Endothelial cell of umbilical vein (primary cell): ENCODE data around the gene PEAR1.

Experiments used
- CTCF ChIP-seq, 2 donors: IDR thresholded peaks; 1 replicate in 1 of 2; 2 replicates in 1 of 2; pipeline ENCODE4 v1.5.1; 2011; ENCODE audit warnings: low read length in 2 of 2, mild to moderate bottlenecking in 2 of 2, moderate library complexity in 2 of 2, control low read depth in 1 of 2, inconsistent platforms in 1 of 2, low read depth in 1 of 2; ENCODE audit not compliant: insufficient read depth in 1 of 2; ENCODE audit errors: extremely low read depth in 1 of 2
- EZH2 ChIP-seq: IDR thresholded peaks from 2 replicates; pipeline ENCODE4 v1.6.1; 2012; ENCODE audit warnings: borderline replicate concordance, low read depth, mild to moderate bottlenecking, moderate library complexity, low read length, inconsistent platforms; ENCODE audit not compliant: severe bottlenecking
- FOS ChIP-seq: IDR thresholded peaks from 2 replicates; pipeline ENCODE4 v1.6.1; 2011; ENCODE audit warnings: mild to moderate bottlenecking, low read length, moderate library complexity, borderline replicate concordance; ENCODE audit not compliant: insufficient read depth
- JUN ChIP-seq: IDR thresholded peaks from 2 replicates; pipeline ENCODE4 v1.6.1; 2011; ENCODE audit warnings: borderline replicate concordance, low read depth; ENCODE audit not compliant: insufficient read length, insufficient read depth
- MAX ChIP-seq: IDR thresholded peaks from 2 replicates; pipeline ENCODE4 v1.6.1; 2011; ENCODE audit not compliant: insufficient read depth, insufficient read length
- MYC ChIP-seq: IDR thresholded peaks from one replicate; pipeline ENCODE4 v1.6.1; 2011; ENCODE audit warnings: mild to moderate bottlenecking, low read depth, low read length
- POLR2A ChIP-seq: IDR thresholded peaks from 2 replicates; pipeline ENCODE4 v1.6.1; 2012; ENCODE audit warnings: low read depth, mild to moderate bottlenecking, control low read depth, low read length
- POLR2AphosphoS5 ChIP-seq: IDR thresholded peaks from 2 replicates; pipeline ENCODE4 v1.6.1; 2012; ENCODE audit warnings: low read depth, mild to moderate bottlenecking, control low read depth, low read length, moderate library complexity; ENCODE audit not compliant: insufficient read depth

GRCh38 chr1:156863631-156864030, 29.9 kb upstream of the PEAR1 start:
- TF ChIP-seq POLR2A (no peak), CTCF (IDR thresholded peaks at IDR 0.05; ENCODE audit: extremely low read depth in 1 of 2, insufficient read depth in 1 of 2, low read depth in 1 of 2, low read length in 2 of 2) (no peak), MAX (no peak), MYC (no peak), EZH2 (no peak), POLR2AphosphoS5 (no peak), FOS (no peak), JUN (no peak)
